ENCODE measurements around the gene TGFB1. TPM values are rescaled to one million over a fixed set of nuclear protein-coding genes. Genes with fewer than 3 reads are reported as not detected.
A peak's percentile ranks its signal among the peaks of the same experiment; 100 is the strongest.

Gene TGFB1
- total and polyA plus RNA-seq, 2 of the 13 experiments (the other 11 are each of a cell fraction or from before 2014, with no cell fraction given) = 4.1 to 5.4 TPM

GRCh38 chr19:41363753-41364523, 10.2 kb upstream of the TGFB1 start, which contains the start of gene B9D2 (continued):
- TF ChIP-seq FUBP1 (CRISPR knock-in tag; IDR thresholded peaks at IDR 0.05; ENCODE audit: borderline replicate concordance) (no peak), BCLAF1 (IDR thresholded peaks at IDR 0.05) (no peak), ZNF557 (CRISPR knock-in tag; IDR thresholded peaks at IDR 0.05) (no peak), RARG (CRISPR knock-in tag; IDR thresholded peaks at IDR 0.05; ENCODE audit: low read depth) (no peak), SKI (IDR thresholded peaks at IDR 0.05; ENCODE audit: partially characterized antibody) (peak; percentile 8), FOXC1 (CRISPR knock-in tag; IDR thresholded peaks at IDR 0.05; ENCODE audit: borderline replicate concordance) (peak; percentile 68; the same call in 1 of the 2 replicates), ZNF572 (CRISPR knock-in tag; IDR thresholded peaks at IDR 0.05) (0 out of 2 replicates have a peak, but pooled peaks have one; percentile 47), ZNF841 (CRISPR knock-in tag; IDR thresholded peaks at IDR 0.05; ENCODE audit: borderline replicate concordance) (no peak), MED13 (CRISPR knock-in tag; IDR thresholded peaks at IDR 0.05) (no peak), KDM5A (IDR thresholded peaks at IDR 0.05; ENCODE audit: borderline replicate concordance, low read length) (peak; percentile 86; the same call in 1 of the 2 replicates), SP1 (IDR thresholded peaks at IDR 0.05) (no peak), SP1 (CRISPR knock-in tag; IDR thresholded peaks at IDR 0.05) (peak; percentile 54), ZNF101 (CRISPR knock-in tag; IDR thresholded peaks at IDR 0.05; ENCODE audit: borderline replicate concordance, low read depth) (no peak), DBP (CRISPR knock-in tag; IDR thresholded peaks at IDR 0.05; ENCODE audit: not compliant biosample characterization) (no peak), MAZ (IDR thresholded peaks at IDR 0.05; ENCODE audit: borderline replicate concordance, low read depth, low read length) (peak; percentile 74; the same call in 1 of the 2 replicates), MAZ (CRISPR knock-in tag; IDR thresholded peaks at IDR 0.05; ENCODE audit: low read depth) (no peak), CCDC6 (CRISPR knock-in tag; IDR thresholded peaks at IDR 0.05) (0 out of 2 replicates have a peak, but pooled peaks have one; percentile 13)

Measured in HepG2 (cell line).